NCI-H2227 treated with DMSO at 0.1 percent for 48 hours (cell line): Measurements from ENCODE around the gene NEURL1B.

Source experiments
- DNase-seq: peaks from one replicate; lab custom pipeline; 2025; lab: John Stamatoyannopoulos, UW

NEURL1B gene

GRCh38 chr5:172715421-172715780 is 74.3 kb downstream of the NEURL1B start:
- no peak for DNase-seq

GRCh38 chr5:172715931-172716682 is 75.0 kb downstream of the NEURL1B start:
- DNase-seq = no peak

- peak; percentile 29 for DNase-seq
Observed at GRCh38 chr5:172716796-172717313, 75.8 kb downstream of the NEURL1B start.

- no peak for DNase-seq
Observed at GRCh38 chr5:172717481-172718195, 76.6 kb downstream of the NEURL1B start.

GRCh38 chr5:172718527-172719114 is 77.6 kb downstream of the NEURL1B start:
- DNase-seq = no peak

GRCh38 chr5:172719211-172719610 is 78.1 kb downstream of the NEURL1B start:
- no peak for DNase-seq

- DNase-seq = no peak
Observed at GRCh38 chr5:172720655-172721054, 79.6 kb downstream of the NEURL1B start.

GRCh38 chr5:172721455-172722326 is 80.6 kb downstream of the NEURL1B start:
- no peak for DNase-seq

- no peak for DNase-seq
Observed at GRCh38 chr5:172722327-172722815, 81.3 kb downstream of the NEURL1B start.

- DNase-seq = no peak
Observed at GRCh38 chr5:172723508-172723907, 82.4 kb downstream of the NEURL1B start.

GRCh38 chr5:172724242-172725183 is 83.5 kb downstream of the NEURL1B start:
- no peak for DNase-seq

- no peak for DNase-seq
Observed at GRCh38 chr5:172725273-172725672, 84.2 kb downstream of the NEURL1B start.

GRCh38 chr5:172725785-172726184 is 84.7 kb downstream of the NEURL1B start:
- DNase-seq = no peak

- DNase-seq = no peak
Observed at GRCh38 chr5:172726966-172727365, 85.9 kb downstream of the NEURL1B start.

- no peak for DNase-seq
Observed at GRCh38 chr5:172727551-172727950, 86.5 kb downstream of the NEURL1B start.

- no peak for DNase-seq
Observed at GRCh38 chr5:172728481-172729241, 87.6 kb downstream of the NEURL1B start.

- DNase-seq = no peak
Observed at GRCh38 chr5:172729588-172729987, 88.5 kb downstream of the NEURL1B start.

- no peak for DNase-seq
Observed at GRCh38 chr5:172730222-172730621, 89.2 kb downstream of the NEURL1B start.

GRCh38 chr5:172730981-172731679 is 90.1 kb downstream of the NEURL1B start:
- DNase-seq = no peak
